Large intestine (tissue), 3 donors: ENCODE measurements around the gene ALOX5. TPM values are rescaled to one million over a fixed set of nuclear protein-coding genes. Genes with fewer than 3 reads are reported as not detected.
"Not testable (repeated sequence)": the region's sequence is repeated elsewhere in the genome, so short reads cannot be mapped to it uniquely, and the experiment has no call there.

Experiments used
- DNase-seq, 2 donors: peaks; one replicate each; pipeline versions ENCODE4 v3.0.0 to v3.0.0-alpha.2; 2013
- H3K27ac ChIP-seq: one replicate; pipeline ENCODE4 v1.5.1; 2013; ENCODE audit warnings: low read length
- H3K27me3 ChIP-seq: 2 replicates; pipeline ENCODE4 v1.6.1; 2013; ENCODE audit warnings: low read length; ENCODE audit not compliant: control insufficient read depth, insufficient read depth
- H3K36me3 ChIP-seq: 2 replicates; pipeline ENCODE4 v1.6.1; 2013; ENCODE audit warnings: low read length; ENCODE audit not compliant: control insufficient read depth, insufficient read depth
- H3K4me1 ChIP-seq: one replicate; pipeline ENCODE4 v1.6.1; 2013; ENCODE audit warnings: low read length; ENCODE audit not compliant: control insufficient read depth, insufficient read depth
- H3K4me3 ChIP-seq: one replicate; pipeline ENCODE4 v1.5.1; 2013; ENCODE audit warnings: low read length
- H3K9me3 ChIP-seq: one replicate; pipeline ENCODE4 v1.6.1; 2013; ENCODE audit warnings: mild to moderate bottlenecking, low read depth, low read length, moderate library complexity; ENCODE audit not compliant: control insufficient read depth
- WGBS: methylation state at CpG from one replicate; pipeline ENCODE4 v1.1.5; 2013; ENCODE audit warnings: low lambda C conversion rate; ENCODE audit not compliant: insufficient coverage; 5-methylcytosine and 5-hydroxymethylcytosine counted together
- polyA plus RNA-seq: library from polyadenylated mRNA; unstranded; fragments of 120-200 nt; gene quantifications from one replicate; pipeline ENCODE4 v1.2.1, GENCODE V29; 2013

The ALOX5 gene
- polyA plus RNA-seq, 1 donor: 17.6 TPM

DNA sequence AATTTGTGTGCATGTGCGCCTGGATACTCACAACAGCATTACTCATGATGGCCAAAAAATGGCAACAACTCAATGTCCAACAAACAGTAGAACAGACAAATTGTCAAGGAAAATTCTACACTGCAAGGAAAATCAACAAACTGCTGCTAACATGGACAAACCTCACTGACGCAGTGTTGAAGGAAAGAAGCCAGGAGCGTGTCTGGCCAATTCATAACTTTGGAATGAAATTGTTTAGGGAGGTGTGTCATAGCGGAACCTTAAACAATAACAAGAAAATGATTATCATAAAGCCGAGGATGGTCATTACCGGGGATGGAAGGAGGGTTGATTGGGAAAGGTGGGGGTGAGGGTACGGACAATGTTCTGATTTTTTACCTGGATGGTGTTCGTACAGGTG lies 29.1 kb downstream of the ALOX5 start:
- H3K27me3 ChIP-seq: no peaks in the 10 kb centered on the region
- no peaks in the 10 kb centered on the region for H3K4me1 ChIP-seq
- no peak for DNase-seq
- H3K4me3 ChIP-seq: no peak overlapping the region
- no CpG with 5 or more reads among the region's 8 CpGs for WGBS
- no peaks in the 10 kb centered on the region for H3K9me3 ChIP-seq
- H3K36me3 ChIP-seq: no peaks in the 10 kb centered on the region
- no peak overlapping the region for H3K27ac ChIP-seq

- no peak overlapping the region for H3K27ac ChIP-seq
- no peaks in the 10 kb centered on the region for H3K27me3 ChIP-seq
- H3K4me1 ChIP-seq: no peaks in the 10 kb centered on the region
- H3K4me3 ChIP-seq: no peak overlapping the region
- no peaks in the 10 kb centered on the region for H3K36me3 ChIP-seq
- no peaks in the 10 kb centered on the region for H3K9me3 ChIP-seq
- 10% methylated on average over 2 of the region's 10 CpGs for WGBS
- DNase-seq: peak in 1 of 2 donors; percentile 59
These were observed 30.2 kb downstream of the ALOX5 start for GRCh38 chr10:45404087-45404769.

DNA sequence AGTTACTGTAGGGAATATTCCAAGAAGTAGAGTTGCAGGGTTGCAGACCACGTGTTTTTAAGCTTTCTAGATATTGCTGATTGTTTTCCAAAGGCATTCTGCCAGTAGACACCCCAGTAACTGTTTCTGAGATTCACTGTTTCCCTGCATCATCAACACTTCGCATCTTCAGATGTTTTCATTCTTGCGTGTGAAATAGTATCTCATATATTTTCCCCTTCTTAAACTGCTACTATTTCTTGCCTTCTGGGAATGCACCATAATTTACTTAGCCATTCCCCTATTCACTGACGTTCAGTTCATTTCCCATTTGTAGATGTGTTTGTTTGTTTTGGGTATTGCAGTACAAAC lies 30.7 kb downstream of the ALOX5 start:
- H3K36me3 ChIP-seq: no peaks in the 10 kb centered on the region
- WGBS: 93% methylated on average over 3 of the region's 4 CpGs
- no peak overlapping the region for H3K27ac ChIP-seq

GRCh38 chr10:45407542-45407941 lies 33.5 kb downstream of the ALOX5 start:
- no peak overlapping the region for H3K27ac ChIP-seq
- no peak for DNase-seq
- no peaks in the 10 kb centered on the region for H3K9me3 ChIP-seq
- no peaks in the 10 kb centered on the region for H3K4me1 ChIP-seq
- no peak overlapping the region for H3K4me3 ChIP-seq
- H3K27me3 ChIP-seq: no peaks in the 10 kb centered on the region
- no peaks in the 10 kb centered on the region for H3K36me3 ChIP-seq
- 100% methylated on average over 1 of the region's 2 CpGs for WGBS

More for the DNA sequence above, 30.7 kb downstream of the ALOX5 start:
- Histone ChIP-seq H3K27me3 (no peaks in the 10 kb centered on the region), H3K9me3 (no peaks in the 10 kb centered on the region), H3K4me3 (no peak overlapping the region), H3K4me1 (no peaks in the 10 kb centered on the region)
- DNase-seq: no peak

DNA sequence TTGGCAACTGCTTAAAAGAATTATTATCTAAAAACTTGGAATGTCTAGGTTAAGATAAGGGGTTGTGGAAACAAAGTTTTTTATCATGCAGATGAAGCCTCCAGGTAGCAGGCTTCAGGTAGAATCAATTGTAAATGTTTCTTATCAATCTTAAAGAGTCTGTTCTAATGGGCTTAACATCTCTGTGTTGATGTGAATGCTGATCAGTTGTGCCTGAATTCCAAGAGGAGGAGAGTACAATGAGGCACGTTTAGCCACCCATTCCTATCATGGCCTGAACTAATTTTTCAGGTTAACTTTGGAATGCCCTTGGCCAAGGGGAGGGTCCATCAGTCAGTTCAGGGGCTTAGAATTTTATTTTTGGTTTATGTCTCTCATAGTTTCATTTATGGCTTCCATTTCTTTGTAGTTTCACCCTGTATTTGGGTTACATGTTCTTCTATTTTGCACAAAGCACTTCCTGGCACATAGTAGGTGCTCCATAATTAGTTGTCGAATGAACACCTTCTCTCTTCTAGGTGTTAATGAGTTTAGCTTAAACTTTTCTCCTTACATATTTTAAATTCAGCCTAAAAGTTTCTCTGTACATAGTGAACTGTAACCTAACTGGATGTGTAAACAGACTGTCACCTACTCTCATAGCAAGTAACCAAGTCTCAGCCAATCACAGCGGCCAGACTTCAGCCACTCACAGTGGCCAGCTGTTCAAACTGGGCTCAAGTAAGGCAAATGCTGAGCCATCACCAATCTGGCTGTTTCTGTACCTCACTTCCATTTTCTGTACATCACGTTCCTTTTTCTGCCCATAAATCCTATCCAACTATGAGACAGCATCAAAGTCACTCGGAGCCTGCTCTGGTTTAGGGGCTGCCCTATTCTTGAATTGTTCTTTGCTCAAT lies 34.7 kb downstream of the ALOX5 start:
- WGBS: 83% methylated on average over 1 of the region's 5 CpGs
- Histone ChIP-seq H3K9me3 (no peaks in the 10 kb centered on the region), H3K4me3 (no peak overlapping the region), H3K36me3 (no peaks in the 10 kb centered on the region), H3K27me3 (no peaks in the 10 kb centered on the region), H3K27ac (no peak overlapping the region), H3K4me1 (no peaks in the 10 kb centered on the region)
- no peak for DNase-seq

DNA sequence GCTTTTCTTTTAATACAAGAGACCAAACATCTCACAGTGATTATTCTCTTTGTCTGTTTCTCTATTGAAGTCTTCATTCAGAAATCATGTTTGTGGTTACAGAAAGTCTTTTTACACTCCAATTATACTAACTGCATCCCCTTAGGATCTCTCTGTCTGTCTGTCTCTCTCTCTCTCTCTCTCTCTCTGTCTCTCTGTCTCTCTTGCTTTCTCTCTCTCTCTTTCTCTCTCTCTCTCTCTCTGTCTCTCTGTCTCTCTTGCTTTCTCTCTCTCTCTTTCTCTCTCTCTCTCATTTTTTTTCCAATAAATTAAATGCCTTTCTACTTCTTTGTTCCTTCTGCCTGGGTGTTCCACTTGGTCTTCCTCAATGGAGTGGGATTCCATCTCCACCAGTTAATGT lies 35.3 kb downstream of the ALOX5 start:
- DNase-seq, H3K9me3 ChIP-seq, H3K27ac ChIP-seq, H3K36me3 ChIP-seq, H3K4me3 ChIP-seq, H3K27me3 ChIP-seq, H3K4me1 ChIP-seq: not testable (repeated sequence)

GRCh38 chr10:45409782-45410181 lies 35.8 kb downstream of the ALOX5 start:
- DNase-seq: no peak
- no peaks in the 10 kb centered on the region for H3K4me1 ChIP-seq
- WGBS: no CpG with 5 or more reads among the region's 1 CpG
- no peak overlapping the region for H3K4me3 ChIP-seq
- no peak overlapping the region for H3K27ac ChIP-seq
- H3K9me3 ChIP-seq: no peaks in the 10 kb centered on the region
- no peaks in the 10 kb centered on the region for H3K36me3 ChIP-seq
- H3K27me3 ChIP-seq: no peaks in the 10 kb centered on the region

GRCh38 chr10:45410489-45410806 lies 36.4 kb downstream of the ALOX5 start:
- no peaks in the 10 kb centered on the region for H3K9me3 ChIP-seq
- DNase-seq: no peak
- H3K4me1 ChIP-seq: no peaks in the 10 kb centered on the region
- 100% methylated on average over 1 of the region's 2 CpGs for WGBS
- H3K36me3 ChIP-seq: no peaks in the 10 kb centered on the region
- H3K27ac ChIP-seq: no peak overlapping the region
- no peak overlapping the region for H3K4me3 ChIP-seq
- no peaks in the 10 kb centered on the region for H3K27me3 ChIP-seq

- Histone ChIP-seq H3K27ac (no peak overlapping the region), H3K9me3 (no peaks in the 10 kb centered on the region), H3K36me3 (no peaks in the 10 kb centered on the region), H3K4me3 (no peak overlapping the region), H3K27me3 (no peaks in the 10 kb centered on the region), H3K4me1 (no peaks in the 10 kb centered on the region)
- no peak for DNase-seq
- 100% methylated on average over 1 of the region's 6 CpGs for WGBS
These were observed 37.0 kb downstream of the ALOX5 start for GRCh38 chr10:45410807-45411606.

GRCh38 chr10:45411607-45411940 lies 37.6 kb downstream of the ALOX5 start:
- Histone ChIP-seq H3K27me3 (no peaks in the 10 kb centered on the region), H3K4me3 (no peak overlapping the region), H3K4me1 (no peaks in the 10 kb centered on the region), H3K9me3 (no peaks in the 10 kb centered on the region), H3K27ac (no peak overlapping the region), H3K36me3 (no peaks in the 10 kb centered on the region)
- no peak for DNase-seq
- WGBS: no CpG with 5 or more reads among the region's 4 CpGs
